Ovary (tissue), 9 donors: ENCODE measurements around the gene EMILIN2. TPM values are rescaled to one million over a fixed set of nuclear protein-coding genes. Genes with fewer than 3 reads are reported as not detected.

Experiments
- DNase-seq, 5 donors: peaks; one replicate each; pipeline ENCODE4 v3.0.0-alpha.2; 2019 to 2020
- H3K27ac ChIP-seq, 2 donors: fragments of 200-600 bp; one replicate each; pipeline versions ENCODE4 v1.5.1 to v1.8.0; 2019 to 2022
- H3K27me3 ChIP-seq: fragments of 200-600 bp; one replicate; pipeline ENCODE4 v1.8.0; 2022
- H3K36me3 ChIP-seq: fragments of 200-600 bp; sonication (generic); one replicate; pipeline ENCODE4 v1.5.1; 2019
- H3K4me1 ChIP-seq: one replicate; pipeline ENCODE4 v1.8.1; 2013; ENCODE audit warnings: mild to moderate bottlenecking, moderate library complexity; ENCODE audit not compliant: insufficient read depth
- H3K4me3 ChIP-seq: fragments of 200-600 bp; sonication (generic); one replicate; pipeline ENCODE4 v1.5.1; 2017
- H3K9me3 ChIP-seq, 2 donors: fragments of 200-600 bp in 1 of 2; sonication (generic) in 1 of 2; one replicate each; pipeline versions ENCODE4 v1.5.1 to v1.8.1; 2013 to 2019; ENCODE audit warnings: mild to moderate bottlenecking in 1 of 2, moderate library complexity in 1 of 2
- EP300 ChIP-seq: sonication (generic); formaldehyde crosslinking; IDR thresholded peaks from one replicate; pipeline ENCODE4 v1.6.1; 2017; ENCODE audit warnings: antibody characterized with exemption
- POLR2A ChIP-seq: fragments of 450-650 bp; IDR thresholded peaks from one replicate; pipeline ENCODE4 v1.6.1; 2017; ENCODE audit warnings: antibody characterized with exemption, mild to moderate bottlenecking, moderate library complexity
- WGBS, 3 donors: extraction: QIAGEN DNeasy Blood & Tissue Kit in 1 of 3; methylation state at CpG; one replicate each; pipeline versions ENCODE4 v1.1.5 to v1.1.7; 2013 to 2017; 5-methylcytosine and 5-hydroxymethylcytosine counted together
- intact Hi-C, 4 donors: fragments of 100-400 bp; cut with DNase I; formaldehyde crosslinking; loops; one replicate each; pipeline versions ENCODE4 v1.11.0 to v1.15.1; 2022 to 2023
- polyA plus RNA-seq, 2 donors: library from polyadenylated mRNA; stranded (reverse); fragments of 200-250 nt in 1 of 2; fragments of 350-450 nt in 1 of 2; fragmentation: Illumina TruSeq in 1 of 2; extraction: RNeasy Lipid Tissue Mini Kit (QIAGEN cat#74804) in 1 of 2; gene quantifications; one replicate each; pipeline ENCODE4 v1.2.3, GENCODE V29; 2013 to 2014
- total RNA-seq, 7 donors: library from RNA; depleted of rRNA in 2 of 7; stranded (reverse); fragments of >200 nt in 2 of 7; fragmentation: NEBNext Ultra II Directional in 3 of 7; extraction: Animal tissue kit (Norgen Biotek cat#: 25700) in 3 of 7; gene quantifications; one replicate each; pipeline versions ENCODE4 v1.1.0 to v1.2.4, GENCODE V29; 2016 to 2023
- TF ChIP-seq, protein P1 (sequence below), 3 donors: fragments of 450-650 bp in 2 of 3; fragments of 200-600 bp in 1 of 3; IDR thresholded peaks; one replicate each; pipeline versions ENCODE4 v1.5.1 to v1.8.0; 2016 to 2022; ENCODE audit warnings: antibody characterized with exemption in 3 of 3, mild to moderate bottlenecking in 1 of 3
- donor health status: DM: no; HTN: no; CAD: no; lungs with moderate emphysema.
- donor health status: DM: no; HTN: no; CAD: no.
- donor health status: Bipolar disorder and iron deficiency.
- donor health status: DM: yes; HTN: yes; CAD: no.
- donor health status: DM: no; HTN: no; CAD: no.
- donor health status: DM: yes; HTN: yes; CAD: no.

Gene EMILIN2
- total and polyA plus RNA-seq, 9 donors: 16.5 to 40.4 (median 34.3) TPM

DNA sequence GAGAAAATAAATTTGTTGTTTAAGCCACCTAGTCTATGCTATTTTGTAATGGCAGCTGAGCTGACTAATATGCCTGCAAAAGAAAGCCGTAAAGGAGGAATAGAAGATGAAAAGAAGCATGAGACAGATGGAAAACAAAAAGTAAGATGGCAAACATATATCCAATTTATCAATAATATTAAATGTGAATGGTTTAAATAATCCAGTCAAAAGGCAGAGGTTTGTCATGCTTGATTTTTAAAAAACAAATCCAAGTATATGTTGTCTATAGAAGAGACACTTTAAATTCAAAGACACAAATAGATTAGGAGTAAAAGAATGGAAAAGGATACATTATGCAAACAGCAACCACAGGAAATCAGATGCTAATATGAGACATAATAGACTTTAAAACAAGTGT is 35.4 kb upstream of the EMILIN2 start:
- 96 to 98% (median 97%) methylated on average over 1 of the region's 1 CpG for WGBS, 3 donors
- Histone ChIP-seq H3K27me3 (no peaks in the 10 kb centered on the region), H3K36me3 (no peaks in the 10 kb centered on the region), H3K9me3 (peaks cover 0 to 2% of the 10 kb centered on the region in 2 donors), H3K27ac (no peak overlapping the region), H3K4me3 (no peak overlapping the region), H3K4me1 (no peaks in the 10 kb centered on the region)
- TF ChIP-seq EP300 (no peak), POLR2A (no peak)
- TF ChIP-seq, protein P1, sequence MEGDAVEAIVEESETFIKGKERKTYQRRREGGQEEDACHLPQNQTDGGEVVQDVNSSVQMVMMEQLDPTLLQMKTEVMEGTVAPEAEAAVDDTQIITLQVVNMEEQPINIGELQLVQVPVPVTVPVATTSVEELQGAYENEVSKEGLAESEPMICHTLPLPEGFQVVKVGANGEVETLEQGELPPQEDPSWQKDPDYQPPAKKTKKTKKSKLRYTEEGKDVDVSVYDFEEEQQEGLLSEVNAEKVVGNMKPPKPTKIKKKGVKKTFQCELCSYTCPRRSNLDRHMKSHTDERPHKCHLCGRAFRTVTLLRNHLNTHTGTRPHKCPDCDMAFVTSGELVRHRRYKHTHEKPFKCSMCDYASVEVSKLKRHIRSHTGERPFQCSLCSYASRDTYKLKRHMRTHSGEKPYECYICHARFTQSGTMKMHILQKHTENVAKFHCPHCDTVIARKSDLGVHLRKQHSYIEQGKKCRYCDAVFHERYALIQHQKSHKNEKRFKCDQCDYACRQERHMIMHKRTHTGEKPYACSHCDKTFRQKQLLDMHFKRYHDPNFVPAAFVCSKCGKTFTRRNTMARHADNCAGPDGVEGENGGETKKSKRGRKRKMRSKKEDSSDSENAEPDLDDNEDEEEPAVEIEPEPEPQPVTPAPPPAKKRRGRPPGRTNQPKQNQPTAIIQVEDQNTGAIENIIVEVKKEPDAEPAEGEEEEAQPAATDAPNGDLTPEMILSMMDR (IDR thresholded peaks at IDR 0.05): no peak
- intact Hi-C loops: no loop called here
- no peak for DNase-seq

DNA sequence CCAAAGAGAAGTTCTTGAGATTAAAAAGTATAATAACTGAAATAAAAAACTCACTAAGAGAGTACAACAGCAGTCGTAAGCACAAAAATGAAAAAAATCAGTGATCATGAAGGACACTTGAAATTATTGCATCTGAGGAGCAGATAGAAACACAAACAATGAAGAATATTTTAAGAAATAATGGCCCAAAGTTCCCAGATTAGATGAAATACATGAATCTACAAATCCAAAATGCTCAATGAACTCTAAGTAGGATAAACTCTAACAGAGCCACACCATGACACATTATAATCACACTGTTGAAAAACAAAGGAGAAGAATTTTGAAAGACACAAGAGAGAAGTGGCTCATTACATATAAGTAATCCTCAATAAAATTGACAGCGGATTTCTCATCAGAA is 31.9 kb upstream of the EMILIN2 start:
- H3K4me1 ChIP-seq: no peaks in the 10 kb centered on the region
- 93 to 99% (median 94%) methylated on average over 2 of the region's 2 CpGs for WGBS, 3 donors
- no peak for TF ChIP-seq EP300
- TF ChIP-seq POLR2A: no peak
- TF ChIP-seq, protein P1 (IDR thresholded peaks at IDR 0.05): no peak
- no peak for DNase-seq
- H3K27me3 ChIP-seq: no peaks in the 10 kb centered on the region
- H3K9me3 ChIP-seq: peaks cover 0 to 2% of the 10 kb centered on the region in 2 donors
- H3K4me3 ChIP-seq: no peak overlapping the region
- no peaks in the 10 kb centered on the region for H3K36me3 ChIP-seq
- intact Hi-C loops: no loop called here
- no peak overlapping the region for H3K27ac ChIP-seq

DNA sequence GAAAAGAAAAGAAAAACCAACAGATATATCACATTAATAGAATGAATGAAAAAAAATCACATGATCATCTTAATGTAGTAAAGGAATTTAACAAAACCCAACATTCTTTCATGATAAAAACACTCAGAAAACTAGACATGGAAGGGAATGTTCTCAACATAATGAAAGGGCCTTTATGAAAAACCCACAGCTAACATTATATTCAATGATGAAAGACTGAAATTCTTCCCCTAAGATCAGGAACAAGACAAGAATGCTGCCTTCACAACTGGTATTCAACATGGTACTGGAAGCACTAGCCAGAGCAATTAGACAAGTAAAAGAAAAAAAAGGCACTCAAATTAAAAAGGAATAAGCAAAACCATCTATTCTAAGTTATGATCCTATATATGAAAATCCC is 28.5 kb upstream of the EMILIN2 start:
- no peaks in the 10 kb centered on the region for H3K27me3 ChIP-seq
- H3K4me1 ChIP-seq: no peaks in the 10 kb centered on the region
- peaks cover 0 to 2% of the 10 kb centered on the region in 2 donors for H3K9me3 ChIP-seq
- TF ChIP-seq EP300 (no peak), POLR2A (no peak)
- TF ChIP-seq, protein P1 (IDR thresholded peaks at IDR 0.05): no peak
- H3K4me3 ChIP-seq: no peak overlapping the region
- no peak for DNase-seq
- intact Hi-C loops: no loop called here
- no peak overlapping the region for H3K27ac ChIP-seq
- no peaks in the 10 kb centered on the region for H3K36me3 ChIP-seq

DNA sequence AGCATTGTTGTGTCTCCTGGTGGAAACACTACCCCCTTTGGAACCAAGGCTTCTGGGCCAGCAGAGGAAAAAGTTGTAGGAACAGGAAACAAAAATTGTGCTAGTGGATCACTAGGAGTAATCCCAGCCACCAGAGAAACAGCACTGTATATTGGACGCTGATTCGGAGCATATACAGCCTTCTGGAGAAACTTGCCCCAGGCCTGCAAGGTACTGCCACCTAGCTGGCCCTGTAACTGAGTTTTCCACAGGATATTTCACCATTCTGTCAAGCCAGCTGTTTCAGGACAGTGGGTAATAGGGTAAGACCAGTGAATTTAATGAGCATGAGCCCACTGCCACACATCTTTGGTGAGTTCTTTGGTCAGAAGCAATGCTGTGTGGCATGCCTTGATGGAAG is 25.1 kb upstream of the EMILIN2 start:
- H3K4me1 ChIP-seq: no peaks in the 10 kb centered on the region
- intact Hi-C loops: no loop called here
- no peaks in the 10 kb centered on the region for H3K36me3 ChIP-seq
- H3K4me3 ChIP-seq: no peak overlapping the region
- 93 to 100% (median 96%) methylated on average over 2 of the region's 2 CpGs for WGBS, 3 donors
- H3K27me3 ChIP-seq: no peaks in the 10 kb centered on the region
- TF ChIP-seq EP300: no peak
- H3K9me3 ChIP-seq: no peaks in the 10 kb centered on the region
- H3K27ac ChIP-seq: no peak overlapping the region
- no peak for DNase-seq

DNA sequence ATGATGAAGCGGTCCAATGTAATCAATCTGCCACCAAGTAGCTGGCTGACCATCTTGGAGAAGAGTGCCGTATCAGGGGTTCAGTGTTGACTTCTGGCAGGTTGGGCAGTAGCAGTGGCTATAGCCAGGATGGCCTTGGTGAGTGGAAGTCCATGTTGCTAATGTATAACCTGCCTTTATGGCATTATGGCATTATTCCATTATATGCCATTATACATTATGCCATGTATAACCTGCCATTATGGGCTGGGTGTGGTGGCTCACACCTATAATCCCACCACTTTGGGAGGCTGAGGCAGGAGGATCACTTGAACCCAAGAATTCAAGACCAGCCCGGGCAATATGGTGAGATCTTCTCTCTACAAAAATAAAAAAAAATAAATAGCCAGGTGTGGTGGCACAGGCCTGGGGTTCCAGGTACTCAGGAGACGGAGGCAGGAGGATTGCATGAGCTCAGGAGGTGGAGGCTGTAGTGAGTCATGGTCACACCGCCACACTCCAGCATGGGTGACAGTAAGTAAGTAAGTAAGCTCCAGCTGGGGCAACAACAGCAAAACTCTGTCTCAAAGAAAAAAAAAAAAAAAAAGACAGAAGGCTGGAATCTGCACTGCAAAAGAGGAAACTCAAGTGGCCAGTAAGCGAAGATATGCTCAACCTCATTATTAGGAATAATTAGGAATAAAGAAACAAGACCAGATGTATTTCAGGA is 24.4 kb upstream of the EMILIN2 start:
- no peak for DNase-seq
- WGBS, 3 donors: 82 to 95% (median 92%) methylated on average over 6 of the region's 6 CpGs
- no peaks in the 10 kb centered on the region for H3K9me3 ChIP-seq
- TF ChIP-seq EP300 (no peak), POLR2A (no peak)
- TF ChIP-seq, protein P1 (IDR thresholded peaks at IDR 0.05): no peak
- H3K27me3 ChIP-seq: no peaks in the 10 kb centered on the region
- H3K36me3 ChIP-seq: no peaks in the 10 kb centered on the region
- H3K4me3 ChIP-seq: no peak overlapping the region
- intact Hi-C loops: no loop called here
- no peaks in the 10 kb centered on the region for H3K4me1 ChIP-seq
- no peak overlapping the region for H3K27ac ChIP-seq
